ENCODE data around the gene ADAMTS7.
A peak's percentile ranks its signal among the peaks of the same experiment; 100 is the strongest.
"Not testable (repeated sequence)": the region's sequence is repeated elsewhere in the genome, so short reads cannot be mapped to it uniquely, and the experiment has no call there.

Gene ADAMTS7

GRCh38 chr15:78830514-78831228 is 19.4 kb upstream of the ADAMTS7 start:
- FAIRE-seq (no peak), DNase-seq (ENCODE audit: low spot score) (no peak)

GRCh38 chr15:78828920-78829319 is 17.7 kb upstream of the ADAMTS7 start:
- FAIRE-seq (no peak), DNase-seq (ENCODE audit: low spot score) (no peak)

GRCh38 chr15:78822514-78822913 is 11.2 kb upstream of the ADAMTS7 start:
- DNase-seq (ENCODE audit: low spot score), result no peak
- FAIRE-seq, result no peak

GRCh38 chr15:78811825-78812183 is 540 bp upstream of the ADAMTS7 start:
- FAIRE-seq, result no peak
- DNase-seq (ENCODE audit: low spot score), result no peak

- DNase-seq (ENCODE audit: low spot score) (peak; percentile 29), FAIRE-seq (no peak)
Measured at GRCh38 chr15:78810362-78811123, 721 bp downstream of the ADAMTS7 start.

GRCh38 chr15:78810003-78810361 is 1.3 kb downstream of the ADAMTS7 start:
- DNase-seq (ENCODE audit: low spot score) (no peak), FAIRE-seq (no peak)

GRCh38 chr15:78808550-78808949 is 2.7 kb downstream of the ADAMTS7 start:
- peak; percentile 43 for DNase-seq (ENCODE audit: low spot score)
- FAIRE-seq, result no peak

GRCh38 chr15:78807359-78807758 is 3.9 kb downstream of the ADAMTS7 start:
- DNase-seq (ENCODE audit: low spot score) (no peak), FAIRE-seq (no peak)

GRCh38 chr15:78804391-78804792 is 6.9 kb downstream of the ADAMTS7 start:
- DNase-seq (ENCODE audit: low spot score) (no peak), FAIRE-seq (no peak)

GRCh38 chr15:78800806-78801205 is 10.5 kb downstream of the ADAMTS7 start:
- no peak for FAIRE-seq
- no peak for DNase-seq (ENCODE audit: low spot score)

- no peak for DNase-seq (ENCODE audit: low spot score)
- FAIRE-seq, result no peak
Measured at GRCh38 chr15:78800189-78800588, 11.1 kb downstream of the ADAMTS7 start.

- not testable (repeated sequence) for FAIRE-seq; DNase-seq (ENCODE audit: low spot score)
Measured at GRCh38 chr15:78799102-78799501, 12.2 kb downstream of the ADAMTS7 start.

GRCh38 chr15:78798355-78798754 is 12.9 kb downstream of the ADAMTS7 start:
- peak; percentile 63 for DNase-seq (ENCODE audit: low spot score)
- FAIRE-seq, result not testable (repeated sequence)

- FAIRE-seq, result no peak
- DNase-seq (ENCODE audit: low spot score), result no peak
Measured at GRCh38 chr15:78797951-78798350, 13.3 kb downstream of the ADAMTS7 start.

GRCh38 chr15:78796510-78796909 is 14.8 kb downstream of the ADAMTS7 start:
- FAIRE-seq, result no peak
- DNase-seq (ENCODE audit: low spot score), result no peak

GRCh38 chr15:78795043-78795442 is 16.2 kb downstream of the ADAMTS7 start:
- no peak for FAIRE-seq

GRCh38 chr15:78794446-78794845 is 16.8 kb downstream of the ADAMTS7 start:
- not testable (repeated sequence) for FAIRE-seq; DNase-seq (ENCODE audit: low spot score)

More at GRCh38 chr15:78795043-78795442, 16.2 kb downstream of the ADAMTS7 start:
- DNase-seq (ENCODE audit: low spot score), result no peak

- FAIRE-seq, result no peak
Measured at GRCh38 chr15:78791357-78791756, 19.9 kb downstream of the ADAMTS7 start.

GRCh38 chr15:78790027-78790426 is 21.2 kb downstream of the ADAMTS7 start:
- no peak for FAIRE-seq
- no peak for DNase-seq (ENCODE audit: low spot score)

More at GRCh38 chr15:78791357-78791756, 19.9 kb downstream of the ADAMTS7 start:
- DNase-seq (ENCODE audit: low spot score), result no peak

- DNase-seq (ENCODE audit: low spot score), result no peak
- no peak for FAIRE-seq
Measured at GRCh38 chr15:78789615-78790014, 21.6 kb downstream of the ADAMTS7 start.

- no peak for DNase-seq (ENCODE audit: low spot score)
- FAIRE-seq, result no peak
Measured at GRCh38 chr15:78788016-78788660, 23.1 kb downstream of the ADAMTS7 start.

GRCh38 chr15:78782402-78782801 is 28.9 kb downstream of the ADAMTS7 start:
- FAIRE-seq; DNase-seq (ENCODE audit: low spot score): not testable (repeated sequence)
